Stimulated activated CD8-positive, alpha-beta memory T cell treated with anti-CD3 and anti-CD28 coated beads, Interleukin-12 subunit alpha, Interleukin-12 subunit beta, amount 100 ng/mL, for 24 hours (primary cell): ENCODE data around the gene AP1M2.
"Not testable (repeated sequence)": the region's sequence is repeated elsewhere in the genome, so short reads cannot be mapped to it uniquely, and the experiment has no call there.

Experiments
- DNase-seq: peaks from one replicate; pipeline ENCODE4 v3.0.0-alpha.2; 2020; ENCODE audit errors: extremely low read depth

AP1M2 gene

GRCh38 chr19:10601999-10602329, 14.9 kb upstream of the AP1M2 start:
- DNase-seq = no peak

- no peak for DNase-seq
Observed at GRCh38 chr19:10600149-10600548, 13.0 kb upstream of the AP1M2 start.

GRCh38 chr19:10593820-10594637, 6.9 kb upstream of the AP1M2 start:
- no peak for DNase-seq

GRCh38 chr19:10593148-10593547, 6.0 kb upstream of the AP1M2 start:
- no peak for DNase-seq

GRCh38 chr19:10587839-10588150, 683 bp upstream of the AP1M2 start:
- DNase-seq = no peak

- no peak for DNase-seq
Observed at GRCh38 chr19:10586396-10586795, 716 bp downstream of the AP1M2 start.

- DNase-seq = no peak
Observed at GRCh38 chr19:10583036-10583776, 3.9 kb downstream of the AP1M2 start.

- DNase-seq = no peak
Observed at GRCh38 chr19:10582091-10582490, 5.0 kb downstream of the AP1M2 start.

GRCh38 chr19:10580979-10581631, 6.0 kb downstream of the AP1M2 start:
- DNase-seq = peak; percentile 71

GRCh38 chr19:10577951-10578350, 9.2 kb downstream of the AP1M2 start:
- no peak for DNase-seq

- no peak for DNase-seq
Observed at GRCh38 chr19:10575011-10575716, 11.9 kb downstream of the AP1M2 start.

- DNase-seq = no peak
Observed at GRCh38 chr19:10574462-10574861, 12.7 kb downstream of the AP1M2 start.

- not testable (repeated sequence) for DNase-seq
Observed at GRCh38 chr19:10573793-10574192, 13.3 kb downstream of the AP1M2 start.

GRCh38 chr19:10568826-10569651, 18.1 kb downstream of the AP1M2 start, which contains the start of gene CDKN2D:
Gene CDKN2D, minus strand, starts transcription at chr19:10568979. Its CDS starts 326 bp downstream, at chr19:10568653.
- DNase-seq = peak; percentile 99

- no peak for DNase-seq
Observed at GRCh38 chr19:10568062-10568825, 18.9 kb downstream of the AP1M2 start.

- DNase-seq = no peak
Observed at GRCh38 chr19:10567656-10568055, 19.5 kb downstream of the AP1M2 start.

GRCh38 chr19:10566658-10567410, 20.3 kb downstream of the AP1M2 start:
- no peak for DNase-seq

GRCh38 chr19:10566408-10566657, 20.8 kb downstream of the AP1M2 start:
- DNase-seq = no peak

GRCh38 chr19:10565567-10566407, 21.3 kb downstream of the AP1M2 start, which contains the start of gene KRI1:
Gene KRI1, minus strand, starts transcription at chr19:10566010. Its CDS starts 11 bp downstream, at chr19:10565999.
- peak; percentile 94 for DNase-seq
